ENCODE data around the gene SOX6. TPM values are rescaled to one million over a fixed set of nuclear protein-coding genes. Genes with fewer than 3 reads are reported as not detected.

Gene SOX6
- polyA plus RNA-seq, 3 donors: not detected

DNA sequence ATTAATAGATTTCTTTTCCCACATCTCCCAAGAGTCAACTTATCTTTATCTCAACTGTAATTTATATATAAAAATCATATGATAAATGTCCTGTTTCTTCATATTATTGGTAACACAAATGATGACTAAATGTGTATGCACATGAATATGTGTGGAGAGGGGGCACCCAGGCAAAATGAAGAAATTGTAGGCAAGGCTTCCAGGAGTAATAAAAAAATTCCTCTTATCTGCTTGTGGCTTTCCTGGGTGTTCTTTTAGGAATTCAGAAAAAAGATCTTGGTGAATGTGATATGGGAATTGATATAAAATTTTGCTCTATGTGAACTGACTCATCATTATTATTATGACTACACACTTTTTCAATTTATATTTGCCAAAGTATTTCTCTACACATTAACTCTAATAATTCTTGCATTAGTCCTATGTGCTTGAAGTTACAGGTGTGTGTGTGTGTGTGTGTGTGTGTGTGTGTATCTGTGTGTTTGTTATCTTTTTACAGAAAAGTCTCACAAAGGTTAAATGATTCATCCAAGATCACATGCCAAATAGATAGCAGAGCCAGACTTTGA lies 197.8 kb downstream of the SOX6 start:
- no peaks in the 10 kb centered on the region for H3K27me3 ChIP-seq (ENCODE audit: control insufficient read depth in 2 of 2, insufficient read depth in 2 of 2, low read length in 2 of 2)
- H3K36me3 ChIP-seq (replicated peaks in 1 of 2; ENCODE audit: control insufficient read depth in 1 of 2, insufficient read depth in 2 of 2, low read length in 2 of 2): no peaks in the 10 kb centered on the region
- intact Hi-C loops (cut with micrococcal nuclease): no loop called here
- Mint-ChIP-seq H3K36me3 (no peaks in the 10 kb centered on the region), H3K9me3 (peaks cover 0 to 2% (median 0%) of the 10 kb centered on the region in 7 donors), H3K4me1 (no peaks in the 10 kb centered on the region), H3K4me3 (no peak overlapping the region), H3K27me3 (ENCODE audit: low read depth in 3 of 3) (no peaks in the 10 kb centered on the region), H3K27ac (no peak overlapping the region)
- DNase-seq: no peak
- no peaks in the 10 kb centered on the region for H3K4me1 ChIP-seq (ENCODE audit: control insufficient read depth in 1 of 2, insufficient read depth in 2 of 2, low read length in 2 of 2)
- no peak overlapping the region for H3K4me2 ChIP-seq (replicated peaks; ENCODE audit: extremely low read depth, low read length, poor library complexity, severe bottlenecking)
- no peak overlapping the region for H3K4me3 ChIP-seq (replicated peaks in 1 of 3; ENCODE audit: low read depth in 2 of 3, low read length in 3 of 3)
- H3K9me3 ChIP-seq (replicated peaks in 1 of 2; ENCODE audit: control insufficient read depth in 1 of 2, insufficient read depth in 1 of 2, low read length in 2 of 2): no peaks in the 10 kb centered on the region
- H3K79me2 ChIP-seq (ENCODE audit: insufficient read depth, low read length): no peaks in the 10 kb centered on the region
- TF ChIP-seq, protein P1, sequence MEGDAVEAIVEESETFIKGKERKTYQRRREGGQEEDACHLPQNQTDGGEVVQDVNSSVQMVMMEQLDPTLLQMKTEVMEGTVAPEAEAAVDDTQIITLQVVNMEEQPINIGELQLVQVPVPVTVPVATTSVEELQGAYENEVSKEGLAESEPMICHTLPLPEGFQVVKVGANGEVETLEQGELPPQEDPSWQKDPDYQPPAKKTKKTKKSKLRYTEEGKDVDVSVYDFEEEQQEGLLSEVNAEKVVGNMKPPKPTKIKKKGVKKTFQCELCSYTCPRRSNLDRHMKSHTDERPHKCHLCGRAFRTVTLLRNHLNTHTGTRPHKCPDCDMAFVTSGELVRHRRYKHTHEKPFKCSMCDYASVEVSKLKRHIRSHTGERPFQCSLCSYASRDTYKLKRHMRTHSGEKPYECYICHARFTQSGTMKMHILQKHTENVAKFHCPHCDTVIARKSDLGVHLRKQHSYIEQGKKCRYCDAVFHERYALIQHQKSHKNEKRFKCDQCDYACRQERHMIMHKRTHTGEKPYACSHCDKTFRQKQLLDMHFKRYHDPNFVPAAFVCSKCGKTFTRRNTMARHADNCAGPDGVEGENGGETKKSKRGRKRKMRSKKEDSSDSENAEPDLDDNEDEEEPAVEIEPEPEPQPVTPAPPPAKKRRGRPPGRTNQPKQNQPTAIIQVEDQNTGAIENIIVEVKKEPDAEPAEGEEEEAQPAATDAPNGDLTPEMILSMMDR (IDR thresholded peaks at IDR 0.05): no peak
- H3K27ac ChIP-seq (ENCODE audit: low read depth in 1 of 2, low read length in 2 of 2): no peak overlapping the region
- H2AFZ ChIP-seq (ENCODE audit: insufficient read depth, low read depth, low read length, poor library complexity, severe bottlenecking): no peak overlapping the region
- H3K9ac ChIP-seq (ENCODE audit: insufficient read depth, low read length, poor library complexity, severe bottlenecking): no peak overlapping the region
- no peaks in the 10 kb centered on the region for H4K20me1 ChIP-seq (ENCODE audit: insufficient read depth, low read length)

DNA sequence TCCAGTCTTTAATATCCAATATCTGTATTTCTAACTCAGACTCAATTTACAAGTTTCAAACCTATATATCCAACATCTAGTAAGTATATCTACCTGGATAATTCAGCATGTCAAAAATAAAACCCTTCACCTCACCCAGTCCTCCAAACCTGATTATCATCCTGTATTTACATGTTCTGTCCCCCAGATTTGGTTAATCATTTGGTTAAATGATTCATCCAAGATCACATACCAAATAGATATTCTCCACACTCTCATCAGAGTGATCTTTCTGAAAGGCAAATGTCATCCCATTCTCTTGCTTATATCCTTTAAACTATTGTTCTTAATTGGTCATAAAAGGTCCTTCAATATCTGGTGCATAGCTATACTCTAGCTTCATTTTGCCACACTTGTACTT lies 199.0 kb downstream of the SOX6 start:
- Histone ChIP-seq H3K27ac (ENCODE audit: low read depth in 1 of 2, low read length in 2 of 2) (no peak overlapping the region), H3K9ac (ENCODE audit: insufficient read depth, low read length, poor library complexity, severe bottlenecking) (no peak overlapping the region), H3K27me3 (ENCODE audit: control insufficient read depth in 2 of 2, insufficient read depth in 2 of 2, low read length in 2 of 2) (no peaks in the 10 kb centered on the region), H2AFZ (ENCODE audit: insufficient read depth, low read depth, low read length, poor library complexity, severe bottlenecking) (no peak overlapping the region), H3K4me2 (replicated peaks; ENCODE audit: extremely low read depth, low read length, poor library complexity, severe bottlenecking) (no peak overlapping the region), H3K4me3 (replicated peaks in 1 of 3; ENCODE audit: low read depth in 2 of 3, low read length in 3 of 3) (no peak overlapping the region), H4K20me1 (ENCODE audit: insufficient read depth, low read length) (no peaks in the 10 kb centered on the region), H3K79me2 (ENCODE audit: insufficient read depth, low read length) (no peaks in the 10 kb centered on the region), H3K9me3 (replicated peaks in 1 of 2; ENCODE audit: control insufficient read depth in 1 of 2, insufficient read depth in 1 of 2, low read length in 2 of 2) (no peaks in the 10 kb centered on the region), H3K4me1 (ENCODE audit: control insufficient read depth in 1 of 2, insufficient read depth in 2 of 2, low read length in 2 of 2) (no peaks in the 10 kb centered on the region), H3K36me3 (replicated peaks in 1 of 2; ENCODE audit: control insufficient read depth in 1 of 2, insufficient read depth in 2 of 2, low read length in 2 of 2) (no peaks in the 10 kb centered on the region)
- Mint-ChIP-seq H3K36me3 (no peaks in the 10 kb centered on the region), H3K4me1 (no peaks in the 10 kb centered on the region), H3K27me3 (ENCODE audit: low read depth in 3 of 3) (no peaks in the 10 kb centered on the region), H3K9me3 (peaks cover 0 to 1% (median 0%) of the 10 kb centered on the region in 7 donors), H3K4me3 (no peak overlapping the region), H3K27ac (no peak overlapping the region)
- TF ChIP-seq, protein P1 (IDR thresholded peaks at IDR 0.05): no peak
- intact Hi-C loops (cut with micrococcal nuclease): no loop called here
- DNase-seq: no peak
